ENCODE results near the gene KIAA0408. TPM values are rescaled to one million over a fixed set of nuclear protein-coding genes. Genes with fewer than 3 reads are reported as not detected.

The KIAA0408 gene
- total and polyA plus RNA-seq, 12 donors = 0.18 to 8.6 (median 2.4) TPM

DNA sequence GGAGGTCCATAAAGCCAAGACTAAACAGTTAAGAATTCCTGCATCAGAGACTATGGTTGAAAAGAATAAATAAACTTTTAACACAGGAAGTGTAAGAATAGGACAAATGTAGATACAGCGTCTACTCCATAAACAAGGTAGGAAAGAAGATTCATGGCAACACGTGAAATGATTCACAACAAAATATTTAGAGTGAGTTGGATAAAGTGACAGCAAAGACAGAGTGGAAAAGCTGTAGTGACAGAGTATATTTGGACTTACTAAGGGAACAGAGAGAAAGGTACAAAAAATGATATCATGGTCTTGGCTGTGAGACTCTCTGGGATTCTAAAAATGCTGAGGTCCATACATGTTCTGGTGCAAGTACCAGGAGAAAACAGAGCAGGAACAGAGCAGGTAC lies 21.9 kb upstream of the KIAA0408 start:
- DNase-seq = no peak
- WGBS, 4 donors = 44 to 50% (median 46%) methylated on average over 2 of the region's 2 CpGs
- intact Hi-C loops (cut with DNase I) = no loop called here

DNA sequence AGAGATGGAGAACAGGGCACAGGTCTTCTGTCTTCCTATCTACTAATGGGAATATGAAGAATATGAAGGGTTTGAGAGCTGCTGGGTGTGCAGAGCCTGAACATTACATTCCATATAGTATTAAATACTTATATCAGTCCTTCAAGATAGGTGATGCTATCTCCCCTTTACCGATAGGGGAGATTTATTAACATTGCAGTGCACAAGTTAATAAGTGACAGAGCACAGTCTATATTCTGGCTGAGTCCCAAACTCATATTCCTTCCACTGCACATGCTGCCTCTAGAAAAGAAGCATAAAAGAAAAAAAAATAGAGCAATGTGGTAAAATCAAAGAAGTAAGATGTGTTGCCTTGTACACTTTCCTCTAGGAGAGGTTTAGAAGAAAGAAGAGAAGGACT lies 18.5 kb upstream of the KIAA0408 start:
- Histone ChIP-seq H3K27me3 (no peaks in the 10 kb centered on the region), H3K4me3 (no peak overlapping the region), H3K36me3 (replicated peaks in 1 of 2) (no peaks in the 10 kb centered on the region), H3K27ac (no peak overlapping the region), H3K9me3 (replicated peaks in 1 of 3) (no peaks in the 10 kb centered on the region), H3K4me1 (replicated peaks in 1 of 2) (peaks cover 0 to 14% of the 10 kb centered on the region in 2 donors)
- TF ChIP-seq CTCF (IDR thresholded peaks at IDR 0.05) (no peak), POLR2A (IDR thresholded peaks at IDR 0.05) (no peak)
- DNase-seq = no peak
- WGBS, 4 donors = 75 to 88% (median 84%) methylated on average over 1 of the region's 1 CpG
- intact Hi-C loops (cut with DNase I) = no loop called here

More for the DNA sequence above, 21.9 kb upstream of the KIAA0408 start:
- no peak overlapping the region for H3K4me3 ChIP-seq
- peak overlapping the region in 1 of 5 donors; percentile 39 for H3K27ac ChIP-seq
- no peak for TF ChIP-seq POLR2A (IDR thresholded peaks at IDR 0.05)
- TF ChIP-seq CTCF (IDR thresholded peaks at IDR 0.05) = no peak
- H3K27me3 ChIP-seq = no peaks in the 10 kb centered on the region
- H3K4me1 ChIP-seq (replicated peaks in 1 of 2) = peaks cover 4 to 34% of the 10 kb centered on the region in 2 donors
- H3K36me3 ChIP-seq (replicated peaks in 1 of 2) = no peaks in the 10 kb centered on the region
- H3K9me3 ChIP-seq (replicated peaks in 1 of 3) = no peaks in the 10 kb centered on the region

- Histone ChIP-seq H3K27ac (no peak overlapping the region), H3K9me3 (replicated peaks in 1 of 3) (no peaks in the 10 kb centered on the region), H3K4me1 (replicated peaks in 1 of 2) (no peaks in the 10 kb centered on the region), H3K36me3 (replicated peaks in 1 of 2) (no peaks in the 10 kb centered on the region), H3K27me3 (no peaks in the 10 kb centered on the region), H3K4me3 (no peak overlapping the region)
- 86 to 93% (median 90%) methylated on average over 32 to 34 of the region's 34 CpGs for WGBS, 4 donors
- no peak for DNase-seq
- intact Hi-C loops (cut with DNase I) = no loop called here
- no peak for TF ChIP-seq CTCF (IDR thresholded peaks at IDR 0.05)
- no peak for TF ChIP-seq POLR2A (IDR thresholded peaks at IDR 0.05)
Measured at GRCh38 chr6:127475823-127476176, 16.6 kb upstream of the KIAA0408 start.

DNA sequence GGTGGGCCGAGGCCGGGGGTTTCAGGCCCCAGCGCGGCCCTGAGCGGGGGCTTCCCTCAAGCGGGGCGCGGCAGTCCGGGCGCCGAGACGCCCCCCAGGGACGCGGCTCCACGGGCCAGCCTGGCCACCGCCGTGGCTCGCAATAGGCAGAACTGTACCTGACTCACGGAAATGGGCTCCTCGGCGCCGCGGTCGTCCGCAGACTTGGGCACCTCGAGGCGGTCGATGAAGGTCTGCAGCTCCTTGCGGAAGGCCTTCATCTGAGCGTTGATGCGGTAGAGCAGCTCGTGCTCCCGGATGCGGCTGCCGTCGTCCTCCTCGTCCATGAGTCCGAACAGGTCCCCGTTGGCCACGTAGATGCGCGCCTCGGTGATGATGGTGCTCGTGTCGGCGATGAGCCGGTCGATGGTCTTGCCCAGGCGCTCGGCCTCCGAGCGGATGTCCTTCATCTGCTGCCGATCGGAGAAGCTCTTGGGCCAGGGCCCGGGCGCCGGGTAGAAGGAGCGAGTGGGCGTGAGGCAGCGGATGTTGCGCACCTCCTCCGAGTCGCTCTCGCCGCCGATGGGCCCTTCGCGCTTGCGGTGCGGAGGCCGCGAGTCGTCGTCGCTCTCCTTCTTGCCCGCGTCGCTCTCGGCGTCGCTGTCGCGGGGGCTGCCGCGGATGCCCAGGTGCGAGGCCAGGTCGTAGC lies 16.1 kb upstream of the KIAA0408 start:
- Histone ChIP-seq H3K27me3 (no peaks in the 10 kb centered on the region), H3K9me3 (replicated peaks in 1 of 3) (no peaks in the 10 kb centered on the region), H3K36me3 (replicated peaks in 1 of 2) (no peaks in the 10 kb centered on the region), H3K4me3 (no peak overlapping the region), H3K27ac (no peak overlapping the region), H3K4me1 (replicated peaks in 1 of 2) (no peaks in the 10 kb centered on the region)
- intact Hi-C loops (cut with DNase I) = no loop called here
- no peak for TF ChIP-seq POLR2A (IDR thresholded peaks at IDR 0.05)
- no peak for TF ChIP-seq CTCF (IDR thresholded peaks at IDR 0.05)
- no peak for DNase-seq
- 81 to 95% (median 88%) methylated on average over 68 to 87 of the region's 87 CpGs for WGBS, 4 donors
